Transverse colon (tissue), 4 donors: ENCODE data around the gene CSTF2T.

Experiments
- EP300 ChIP-seq: sonication (generic); formaldehyde crosslinking; IDR thresholded peaks from one replicate; pipeline ENCODE4 v1.6.1; 2017; ENCODE audit warnings: antibody characterized with exemption, low read depth
- POLR2A ChIP-seq: fragments of 450-650 bp; IDR thresholded peaks from one replicate; pipeline ENCODE4 v1.6.1; 2016; ENCODE audit warnings: antibody characterized with exemption, mild to moderate bottlenecking, moderate library complexity
- POLR2AphosphoS5 ChIP-seq, 3 donors: sonication (generic); formaldehyde crosslinking; IDR thresholded peaks; one replicate each; pipeline ENCODE4 v1.6.1; 2016; ENCODE audit warnings: antibody characterized with exemption in 3 of 3
- TF ChIP-seq, protein P1 (sequence below), 5 experiments: fragments of 200-600 bp in 3 of 5; fragments of 450-650 bp in 2 of 5; sonication (generic) in 3 of 5; IDR thresholded peaks; 1 replicate in 2 of 5; 2 replicates in 3 of 5; pipeline ENCODE4 v1.5.1; 2016 to 2017; ENCODE audit warnings: antibody characterized with exemption in 5 of 5, inconsistent platforms in 3 of 5, mild to moderate bottlenecking in 2 of 5, moderate library complexity in 1 of 5

DNA sequence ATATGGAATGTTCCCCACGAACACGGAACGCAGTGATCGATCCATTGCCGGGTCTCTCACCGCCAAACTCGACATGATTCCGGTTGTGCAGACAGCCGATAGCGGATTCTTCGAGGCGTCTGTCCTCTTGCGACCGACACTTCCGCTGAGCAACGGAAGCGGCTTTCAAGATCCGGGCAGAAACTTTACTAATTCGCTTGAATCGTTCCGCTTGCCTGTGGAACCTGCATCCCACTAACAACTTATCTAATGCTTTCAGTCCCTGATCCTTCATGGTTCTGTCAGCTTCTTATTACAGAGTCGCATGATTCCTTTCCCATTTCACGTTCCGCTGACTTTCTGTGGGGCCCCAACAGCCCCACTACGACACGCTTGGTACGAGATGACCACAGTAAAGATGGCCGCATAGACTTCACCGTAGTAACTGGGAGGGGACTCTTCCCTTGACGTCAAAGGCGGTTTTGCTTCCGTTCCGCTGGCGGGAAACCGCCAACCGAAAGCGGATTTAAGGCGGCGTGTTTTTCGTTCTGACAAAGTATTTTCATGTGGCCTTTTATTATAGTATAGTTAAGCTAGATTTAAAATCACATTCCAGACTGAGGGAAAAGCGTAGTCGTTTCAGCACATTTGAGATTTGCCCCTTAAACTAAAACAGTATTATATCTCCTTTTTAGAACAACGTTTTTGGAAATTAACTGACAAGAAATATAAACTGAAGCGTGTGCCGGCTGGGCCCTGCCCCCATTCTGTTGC is at the start of gene CSTF2T:
- TF ChIP-seq POLR2AphosphoS5 (IDR thresholded peaks at IDR 0.05), result peak; percentile 63 to 80 (median 63)
- TF ChIP-seq, protein P1, sequence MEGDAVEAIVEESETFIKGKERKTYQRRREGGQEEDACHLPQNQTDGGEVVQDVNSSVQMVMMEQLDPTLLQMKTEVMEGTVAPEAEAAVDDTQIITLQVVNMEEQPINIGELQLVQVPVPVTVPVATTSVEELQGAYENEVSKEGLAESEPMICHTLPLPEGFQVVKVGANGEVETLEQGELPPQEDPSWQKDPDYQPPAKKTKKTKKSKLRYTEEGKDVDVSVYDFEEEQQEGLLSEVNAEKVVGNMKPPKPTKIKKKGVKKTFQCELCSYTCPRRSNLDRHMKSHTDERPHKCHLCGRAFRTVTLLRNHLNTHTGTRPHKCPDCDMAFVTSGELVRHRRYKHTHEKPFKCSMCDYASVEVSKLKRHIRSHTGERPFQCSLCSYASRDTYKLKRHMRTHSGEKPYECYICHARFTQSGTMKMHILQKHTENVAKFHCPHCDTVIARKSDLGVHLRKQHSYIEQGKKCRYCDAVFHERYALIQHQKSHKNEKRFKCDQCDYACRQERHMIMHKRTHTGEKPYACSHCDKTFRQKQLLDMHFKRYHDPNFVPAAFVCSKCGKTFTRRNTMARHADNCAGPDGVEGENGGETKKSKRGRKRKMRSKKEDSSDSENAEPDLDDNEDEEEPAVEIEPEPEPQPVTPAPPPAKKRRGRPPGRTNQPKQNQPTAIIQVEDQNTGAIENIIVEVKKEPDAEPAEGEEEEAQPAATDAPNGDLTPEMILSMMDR (IDR thresholded peaks at IDR 0.05), result no peak
- TF ChIP-seq POLR2A, result peak; percentile 50
- TF ChIP-seq EP300, result peak; percentile 77
